Fibroblast of lung (primary cell): Measurements from ENCODE around the gene PMF1.

Experiments
- EZH2 ChIP-seq: IDR thresholded peaks from 2 replicates; pipeline ENCODE4 v1.5.1; 2012; ENCODE audit warnings: low read length, control low read depth, mild to moderate bottlenecking; ENCODE audit errors: missing control alignments
- TF ChIP-seq, protein P1 (sequence below), 2 donors: IDR thresholded peaks in 1 of 2; conservative IDR thresholded peaks in 1 of 2; 1 replicate in 1 of 2; 2 replicates in 1 of 2; pipeline ENCODE4 v1.5.1; 2011 to 2012; ENCODE audit warnings: low read length in 2 of 2, control low read depth in 1 of 2, inconsistent platforms in 1 of 2, low read depth in 1 of 2, mild to moderate bottlenecking in 1 of 2

- TF ChIP-seq, protein P1, sequence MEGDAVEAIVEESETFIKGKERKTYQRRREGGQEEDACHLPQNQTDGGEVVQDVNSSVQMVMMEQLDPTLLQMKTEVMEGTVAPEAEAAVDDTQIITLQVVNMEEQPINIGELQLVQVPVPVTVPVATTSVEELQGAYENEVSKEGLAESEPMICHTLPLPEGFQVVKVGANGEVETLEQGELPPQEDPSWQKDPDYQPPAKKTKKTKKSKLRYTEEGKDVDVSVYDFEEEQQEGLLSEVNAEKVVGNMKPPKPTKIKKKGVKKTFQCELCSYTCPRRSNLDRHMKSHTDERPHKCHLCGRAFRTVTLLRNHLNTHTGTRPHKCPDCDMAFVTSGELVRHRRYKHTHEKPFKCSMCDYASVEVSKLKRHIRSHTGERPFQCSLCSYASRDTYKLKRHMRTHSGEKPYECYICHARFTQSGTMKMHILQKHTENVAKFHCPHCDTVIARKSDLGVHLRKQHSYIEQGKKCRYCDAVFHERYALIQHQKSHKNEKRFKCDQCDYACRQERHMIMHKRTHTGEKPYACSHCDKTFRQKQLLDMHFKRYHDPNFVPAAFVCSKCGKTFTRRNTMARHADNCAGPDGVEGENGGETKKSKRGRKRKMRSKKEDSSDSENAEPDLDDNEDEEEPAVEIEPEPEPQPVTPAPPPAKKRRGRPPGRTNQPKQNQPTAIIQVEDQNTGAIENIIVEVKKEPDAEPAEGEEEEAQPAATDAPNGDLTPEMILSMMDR (conservative IDR thresholded peaks at IDR 0.05 in 1 of 2, IDR thresholded peaks at IDR 0.05 in 1 of 2; ENCODE audit: low read depth in 1 of 2, low read length in 2 of 2), result no peak
- no peak for TF ChIP-seq EZH2
These were observed 70.7 kb downstream of the PMF1 start for GRCh38 chr1:156283521-156283920.
